ENCODE data around the gene SLC25A25.
"Not testable (repeated sequence)": the region's sequence is repeated elsewhere in the genome, so short reads cannot be mapped to it uniquely, and the experiment has no call there.

SLC25A25 gene

GRCh38 chr9:128053560-128053959 is 14.5 kb upstream of the SLC25A25 start:
- no peak for DNase-seq

- DNase-seq, result no peak
Measured at GRCh38 chr9:128054087-128054486, 13.9 kb upstream of the SLC25A25 start.

GRCh38 chr9:128055344-128056040 is 12.5 kb upstream of the SLC25A25 start:
- no peak for DNase-seq

GRCh38 chr9:128056086-128056485 is 11.9 kb upstream of the SLC25A25 start:
- DNase-seq, result no peak

GRCh38 chr9:128056887-128057723 is 10.9 kb upstream of the SLC25A25 start:
- DNase-seq, result no peak

GRCh38 chr9:128057724-128058409 is 10.2 kb upstream of the SLC25A25 start:
- no peak for DNase-seq

- no peak for DNase-seq
Measured at GRCh38 chr9:128059365-128059983, 8.6 kb upstream of the SLC25A25 start.

GRCh38 chr9:128061275-128061960 is 6.6 kb upstream of the SLC25A25 start:
- no peak for DNase-seq

- no peak for DNase-seq
Measured at GRCh38 chr9:128062279-128062678, 5.8 kb upstream of the SLC25A25 start.

GRCh38 chr9:128062846-128063831 is 4.9 kb upstream of the SLC25A25 start:
- no peak for DNase-seq

GRCh38 chr9:128065907-128066712 is 1.9 kb upstream of the SLC25A25 start:
- no peak for DNase-seq

GRCh38 chr9:128066713-128067644 is 1.1 kb upstream of the SLC25A25 start, which contains the start of gene NAIF1:
Gene NAIF1 (minus strand): TSS chr9:128067320. CDS start chr9:128067101, 219 bp downstream.
- peak; percentile 90 for DNase-seq

- peak; percentile 47 for DNase-seq
Measured at GRCh38 chr9:128068386-128069205, 564 bp downstream of the SLC25A25 start.

GRCh38 chr9:128070874-128071273 is 2.8 kb downstream of the SLC25A25 start:
- DNase-seq, result no peak

GRCh38 chr9:128071475-128071874 is 3.4 kb downstream of the SLC25A25 start:
- DNase-seq, result not testable (repeated sequence)

GRCh38 chr9:128072144-128073021 is 4.4 kb downstream of the SLC25A25 start:
- DNase-seq, result peak; percentile 55

Measured in T-helper 9 cell (primary cell).